OCI-LY1 (cell line): Measurements from ENCODE around the gene TRAK1.

ENCODE experiments used
- H2AFZ ChIP-seq: fragments of 200-600 bp; sonication (generic), shearing (Covaris generic); 2 replicates; pipeline ENCODE4 v1.6.0; 2014; ENCODE audit warnings: antibody characterized with exemption, mild to moderate bottlenecking, low read length
- H3F3A ChIP-seq: fragments of 200-600 bp; sonication (generic), shearing (Covaris generic); 2 replicates; pipeline ENCODE4 v1.6.0; 2014; ENCODE audit warnings: mild to moderate bottlenecking, antibody characterized with exemption, low read length, moderate library complexity; ENCODE audit not compliant: insufficient read depth
- H3K27ac ChIP-seq: fragments of 200-600 bp; sonication (generic); 2 replicates; pipeline ENCODE4 v1.5.1; 2014; ENCODE audit warnings: low read length, mixed run types, mild to moderate bottlenecking, low read depth; ENCODE audit not compliant: poor library complexity, severe bottlenecking
- H3K27me3 ChIP-seq: fragments of 200-600 bp; sonication (generic); 2 replicates; pipeline ENCODE4 v1.6.0; 2014; ENCODE audit warnings: antibody characterized with exemption, mild to moderate bottlenecking, low read length, moderate library complexity; ENCODE audit not compliant: insufficient read depth
- H3K36me3 ChIP-seq: fragments of 200-600 bp; sonication (generic); 2 replicates; pipeline ENCODE4 v1.6.1; 2014; ENCODE audit warnings: mild to moderate bottlenecking, antibody characterized with exemption, low read length, moderate library complexity, mixed read lengths; ENCODE audit not compliant: insufficient read depth
- H3K4me1 ChIP-seq: fragments of 200-600 bp; sonication (generic); 2 replicates; pipeline ENCODE4 v1.5.1; 2014; ENCODE audit warnings: mild to moderate bottlenecking, low read length, moderate library complexity; ENCODE audit not compliant: insufficient read depth, severe bottlenecking
- H3K4me2 ChIP-seq: fragments of 200-600 bp; sonication (generic), shearing (Covaris generic); 2 replicates; pipeline ENCODE4 v1.6.1; 2014; ENCODE audit warnings: low read length
- H3K4me3 ChIP-seq: fragments of 200-600 bp; sonication (generic); 2 replicates; pipeline ENCODE4 v1.5.1; 2014; ENCODE audit warnings: low read length, low read depth, mild to moderate bottlenecking, mixed read lengths; ENCODE audit not compliant: poor library complexity, severe bottlenecking
- H3K79me2 ChIP-seq: fragments of 200-600 bp; shearing (Covaris generic); 2 replicates; pipeline ENCODE4 v1.6.1; 2016; ENCODE audit warnings: mixed run types, low read length, mixed read lengths; ENCODE audit not compliant: insufficient read depth
- H3K9ac ChIP-seq: fragments of 200-600 bp; sonication (generic), shearing (Covaris generic); 2 replicates; pipeline ENCODE4 v1.6.1; 2014; ENCODE audit warnings: mild to moderate bottlenecking, low read length, mixed read lengths
- H3K9me2 ChIP-seq: fragments of 200-600 bp; sonication (generic), shearing (Covaris generic); 2 replicates; pipeline ENCODE4 v1.6.1; 2014; ENCODE audit warnings: low read depth, mild to moderate bottlenecking, low read length, mixed read lengths
- H3K9me3 ChIP-seq: fragments of 200-600 bp; shearing (Covaris generic); 2 replicates; pipeline ENCODE4 v1.6.1; 2014; ENCODE audit warnings: low read length, mixed read lengths
- H4K20me1 ChIP-seq: fragments of 200-600 bp; sonication (generic), shearing (Covaris generic); 2 replicates; pipeline ENCODE4 v1.6.0; 2016; ENCODE audit warnings: mild to moderate bottlenecking, low read length; ENCODE audit not compliant: insufficient read depth
- CTCF ChIP-seq: fragments of 200-600 bp; sonication (generic), shearing (Covaris generic); IDR thresholded peaks from 2 replicates; pipeline ENCODE4 v1.5.1; 2017; ENCODE audit warnings: mild to moderate bottlenecking, antibody characterized with exemption, low read length, moderate library complexity, mixed read lengths
- EZH2 ChIP-seq: fragments of 200-600 bp; sonication (generic), shearing (Covaris generic); IDR thresholded peaks from 2 replicates; pipeline ENCODE4 v1.8.0; 2017; ENCODE audit warnings: borderline replicate concordance, mixed run types, mild to moderate bottlenecking, antibody characterized with exemption, low read length, moderate library complexity, mixed read lengths

Gene TRAK1

GRCh38 chr3:42110631-42111030 is 19.5 kb downstream of the TRAK1 start:
- Histone ChIP-seq H3K36me3 (peaks cover 18% of the 10 kb centered on the region), H3K4me1 (peaks cover 13% of the 10 kb centered on the region), H3K9ac (no peak overlapping the region), H3K4me2 (no peak overlapping the region), H3K4me3 (no peak overlapping the region), H3K27ac (no peak overlapping the region), H4K20me1 (no peaks in the 10 kb centered on the region), H3K79me2 (no peaks in the 10 kb centered on the region), H3K9me2 (no peaks in the 10 kb centered on the region), H3K27me3 (no peaks in the 10 kb centered on the region), H3K9me3 (no peaks in the 10 kb centered on the region), H3F3A (no peaks in the 10 kb centered on the region), H2AFZ (no peak overlapping the region)
- TF ChIP-seq EZH2 (no peak), CTCF (no peak)

- TF ChIP-seq CTCF (no peak), EZH2 (no peak)
- H3K27ac ChIP-seq: peak overlapping the region; percentile 40
- H3K27me3 ChIP-seq: no peaks in the 10 kb centered on the region
- H3K79me2 ChIP-seq: no peaks in the 10 kb centered on the region
- no peak overlapping the region for H3K4me3 ChIP-seq
- peaks cover 10% of the 10 kb centered on the region for H3K36me3 ChIP-seq
- H3K4me2 ChIP-seq: no peak overlapping the region; the same call in 1 of the 2 replicates
- H3K4me1 ChIP-seq: peaks cover 28% of the 10 kb centered on the region
- no peaks in the 10 kb centered on the region; the same call in 1 of the 2 replicates for H3F3A ChIP-seq
- H2AFZ ChIP-seq: no peak overlapping the region
- no peak overlapping the region for H3K9ac ChIP-seq
- no peaks in the 10 kb centered on the region for H4K20me1 ChIP-seq
- H3K9me2 ChIP-seq: no peaks in the 10 kb centered on the region
- H3K9me3 ChIP-seq: no peaks in the 10 kb centered on the region
These were observed 23.1 kb downstream of the TRAK1 start for GRCh38 chr3:42114130-42114725.

- H3K9ac ChIP-seq: no peak overlapping the region
- no peaks in the 10 kb centered on the region for H4K20me1 ChIP-seq
- no peaks in the 10 kb centered on the region for H3K9me3 ChIP-seq
- H3K27me3 ChIP-seq: no peaks in the 10 kb centered on the region
- no peaks in the 10 kb centered on the region; the same call in 1 of the 2 replicates for H3F3A ChIP-seq
- no peaks in the 10 kb centered on the region for H3K9me2 ChIP-seq
- H3K27ac ChIP-seq: no peak overlapping the region
- H3K36me3 ChIP-seq: peaks cover 7% of the 10 kb centered on the region
- H3K4me2 ChIP-seq: no peak overlapping the region
- H3K4me3 ChIP-seq: no peak overlapping the region
- peaks cover 38% of the 10 kb centered on the region for H3K4me1 ChIP-seq
- no peaks in the 10 kb centered on the region for H3K79me2 ChIP-seq
- no peak overlapping the region for H2AFZ ChIP-seq
- TF ChIP-seq CTCF (no peak), EZH2 (no peak)
These were observed 24.1 kb downstream of the TRAK1 start for GRCh38 chr3:42115215-42115614.
